Spleen (tissue), 11 donors: ENCODE measurements around the gene PHACTR2. TPM values are rescaled to one million over a fixed set of nuclear protein-coding genes. Genes with fewer than 3 reads are reported as not detected.

Experiments
- DNase-seq: peaks from one replicate; pipeline ENCODE4 v3.0.0-alpha.2; 2020
- H3K27ac ChIP-seq, 8 donors: fragments of 200-600 bp; sonication (generic) in 7 of 8; 1 replicate in 4 of 8; 2 replicates in 4 of 8; pipeline versions ENCODE4 v1.5.0 to v1.8.0; 2016 to 2021; ENCODE audit warnings: inconsistent platforms in 4 of 8, mild to moderate bottlenecking in 4 of 8, moderate library complexity in 1 of 8
- H3K27me3 ChIP-seq, 7 donors: fragments of 200-600 bp; sonication (generic) in 6 of 7; replicated peaks in 1 of 7; 1 replicate in 4 of 7; 2 replicates in 3 of 7; pipeline versions ENCODE4 v1.5.0 to v1.8.0; 2016 to 2021; ENCODE audit warnings: inconsistent platforms in 3 of 7, mild to moderate bottlenecking in 1 of 7
- H3K36me3 ChIP-seq, 6 donors: fragments of 200-600 bp; sonication (generic) in 5 of 6; 1 replicate in 4 of 6; 2 replicates in 2 of 6; pipeline versions ENCODE4 v1.5.0 to v1.8.0; 2016 to 2021; ENCODE audit warnings: inconsistent platforms in 2 of 6
- H3K4me1 ChIP-seq, 6 donors: fragments of 200-600 bp; sonication (generic) in 5 of 6; 1 replicate in 3 of 6; 2 replicates in 3 of 6; pipeline versions ENCODE4 v1.5.0 to v1.8.0; 2016 to 2021; ENCODE audit warnings: inconsistent platforms in 3 of 6
- H3K4me3 ChIP-seq, 8 donors: fragments of 200-600 bp; sonication (generic) in 7 of 8; 1 replicate in 4 of 8; 2 replicates in 4 of 8; pipeline versions ENCODE4 v1.5.0 to v1.8.0; 2016 to 2021; ENCODE audit warnings: inconsistent platforms in 4 of 8, mild to moderate bottlenecking in 4 of 8, moderate library complexity in 2 of 8
- H3K9me3 ChIP-seq, 8 donors: fragments of 200-600 bp; sonication (generic) in 7 of 8; 1 replicate in 4 of 8; 2 replicates in 4 of 8; pipeline versions ENCODE4 v1.5.0 to v1.8.0; 2016 to 2021; ENCODE audit warnings: inconsistent platforms in 4 of 8
- POLR2A ChIP-seq, 3 donors: fragments of 450-650 bp; IDR thresholded peaks; one replicate each; pipeline ENCODE4 v1.5.1; 2017; ENCODE audit warnings: antibody characterized with exemption in 3 of 3, mild to moderate bottlenecking in 1 of 3
- POLR2AphosphoS5 ChIP-seq, 3 donors: sonication (generic); formaldehyde crosslinking; IDR thresholded peaks; one replicate each; pipeline ENCODE4 v1.5.1; 2017; ENCODE audit warnings: antibody characterized with exemption in 3 of 3
- WGBS, 5 donors: extraction: QIAGEN DNeasy Blood & Tissue Kit in 3 of 5; methylation state at CpG; one replicate each; pipeline versions ENCODE4 v1.1.5 to v1.1.7; 2013 to 2018; 5-methylcytosine and 5-hydroxymethylcytosine counted together
- intact Hi-C: fragments of 100-400 bp; cut with DNase I; formaldehyde crosslinking; loops from one replicate; pipeline ENCODE4 v1.15.0; 2023; ENCODE audit warnings: low total_unique reads
- polyA plus RNA-seq, 3 donors: library from polyadenylated mRNA; stranded (reverse); fragments of 200-250 nt; gene quantifications; one replicate each; pipeline ENCODE4 v1.2.1, GENCODE V29; 2013
- total RNA-seq, 7 donors: library from RNA; depleted of rRNA in 3 of 7; stranded (reverse); fragments of >200 nt in 3 of 7; fragmentation: NEBNext Ultra II Directional in 4 of 7; extraction: Animal tissue kit (Norgen Biotek cat#: 25700) in 4 of 7; gene quantifications; one replicate each; pipeline versions ENCODE4 v1.1.0 to v1.2.1, GENCODE V29; 2016 to 2021
- TF ChIP-seq, protein P1 (sequence below), 11 experiments: fragments of 200-600 bp in 7 of 11; fragments of 450-650 bp in 4 of 11; sonication (generic) in 4 of 11; IDR thresholded peaks in 8 of 11; conservative IDR thresholded peaks in 3 of 11; 1 replicate in 7 of 11; 2 replicates in 4 of 11; pipeline versions ENCODE4 v1.4.0 to v1.8.0; 2016 to 2021; ENCODE audit warnings: antibody characterized with exemption in 11 of 11, inconsistent platforms in 4 of 11, mild to moderate bottlenecking in 1 of 11
- donor health status: healthy with polysubstance abuse.
- donor health status: DM: no; HTN: no; CAD: no; lungs with moderate emphysema.
- donor health status: DM: no; HTN: no; CAD: no.
- donor health status: Bipolar disorder and iron deficiency.
- donor health status: healthy.
- donor health status: DM: no; HTN: no; CAD: no.
- donor health status: DM: yes; HTN: yes; CAD: no.

Gene PHACTR2
- total and polyA plus RNA-seq, 10 donors = 3.5 to 116 (median 76.1) TPM

DNA sequence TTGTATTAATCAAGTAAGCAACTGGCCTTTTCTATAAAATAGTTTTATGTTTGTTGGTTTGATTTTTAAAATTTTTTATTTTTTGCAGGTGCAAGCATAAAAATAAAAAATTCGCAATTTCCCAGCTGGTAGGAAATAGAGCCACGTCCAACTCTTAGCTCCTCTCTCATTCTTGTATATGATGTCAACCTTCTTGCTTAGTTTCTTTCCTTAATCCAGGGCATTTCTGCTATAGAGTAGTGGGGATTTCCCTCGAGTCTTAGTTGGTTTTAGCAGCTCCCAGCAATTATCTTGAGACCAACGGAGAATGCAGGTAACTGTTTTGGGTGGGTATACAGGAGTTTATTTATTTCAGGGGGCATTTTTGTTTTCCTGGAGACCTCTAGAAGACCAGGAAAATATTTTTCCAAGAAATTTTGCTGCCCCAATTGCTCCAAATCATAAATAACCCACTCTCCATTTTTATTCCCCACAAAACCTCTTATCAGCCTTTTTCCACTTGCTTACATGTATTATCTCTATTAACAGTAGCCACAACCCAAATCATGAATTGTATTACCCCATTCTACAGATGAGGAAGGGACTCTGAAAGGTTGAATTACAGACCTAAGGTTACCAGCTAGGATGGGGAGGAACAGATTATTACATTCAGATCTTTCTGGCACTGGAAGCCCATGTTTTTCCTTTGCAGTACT, 18.4 kb downstream of the PHACTR2 start:
- 47 to 74% (median 59%) methylated on average over 4 of the region's 4 CpGs for WGBS, 5 donors
- no peaks in the 10 kb centered on the region for H3K36me3 ChIP-seq
- DNase-seq = no peak
- no peaks in the 10 kb centered on the region for H3K27me3 ChIP-seq
- H3K4me3 ChIP-seq = peak overlapping the region in 1 of 8 donors; percentile 1
- H3K9me3 ChIP-seq = no peaks in the 10 kb centered on the region
- peak overlapping the region in 7 of 8 donors; percentile 4 to 74 (median 62) for H3K27ac ChIP-seq
- peaks cover 8 to 70% (median 42%) of the 10 kb centered on the region in 6 donors for H3K4me1 ChIP-seq
- no peak for TF ChIP-seq POLR2AphosphoS5 (IDR thresholded peaks at IDR 0.05)
- TF ChIP-seq, protein P1, sequence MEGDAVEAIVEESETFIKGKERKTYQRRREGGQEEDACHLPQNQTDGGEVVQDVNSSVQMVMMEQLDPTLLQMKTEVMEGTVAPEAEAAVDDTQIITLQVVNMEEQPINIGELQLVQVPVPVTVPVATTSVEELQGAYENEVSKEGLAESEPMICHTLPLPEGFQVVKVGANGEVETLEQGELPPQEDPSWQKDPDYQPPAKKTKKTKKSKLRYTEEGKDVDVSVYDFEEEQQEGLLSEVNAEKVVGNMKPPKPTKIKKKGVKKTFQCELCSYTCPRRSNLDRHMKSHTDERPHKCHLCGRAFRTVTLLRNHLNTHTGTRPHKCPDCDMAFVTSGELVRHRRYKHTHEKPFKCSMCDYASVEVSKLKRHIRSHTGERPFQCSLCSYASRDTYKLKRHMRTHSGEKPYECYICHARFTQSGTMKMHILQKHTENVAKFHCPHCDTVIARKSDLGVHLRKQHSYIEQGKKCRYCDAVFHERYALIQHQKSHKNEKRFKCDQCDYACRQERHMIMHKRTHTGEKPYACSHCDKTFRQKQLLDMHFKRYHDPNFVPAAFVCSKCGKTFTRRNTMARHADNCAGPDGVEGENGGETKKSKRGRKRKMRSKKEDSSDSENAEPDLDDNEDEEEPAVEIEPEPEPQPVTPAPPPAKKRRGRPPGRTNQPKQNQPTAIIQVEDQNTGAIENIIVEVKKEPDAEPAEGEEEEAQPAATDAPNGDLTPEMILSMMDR (IDR thresholded peaks at IDR 0.05 in 8 of 11, conservative IDR thresholded peaks at IDR 0.05 in 3 of 11) = no peak
- no peak for TF ChIP-seq POLR2A (IDR thresholded peaks at IDR 0.05)
- intact Hi-C loops = no loop called here

DNA sequence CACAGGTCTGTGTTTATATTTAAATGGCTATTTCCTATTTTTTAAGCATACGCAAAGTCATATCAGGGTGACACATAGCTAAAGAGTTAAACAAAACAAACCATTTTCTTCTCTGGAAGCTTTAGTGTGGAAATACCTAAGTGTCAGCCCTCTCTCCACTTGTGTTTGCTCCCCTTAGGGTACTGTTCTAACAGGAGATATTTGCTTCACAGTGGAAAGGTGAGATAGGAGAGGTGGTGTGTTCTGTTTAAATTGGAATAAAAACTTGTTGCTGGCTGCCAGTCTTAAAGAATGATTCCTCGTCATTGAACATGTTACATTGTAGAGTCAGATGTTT, 18.9 kb downstream of the PHACTR2 start:
- TF ChIP-seq, protein P1 (IDR thresholded peaks at IDR 0.05 in 8 of 11, conservative IDR thresholded peaks at IDR 0.05 in 3 of 11) = no peak
- TF ChIP-seq POLR2A (IDR thresholded peaks at IDR 0.05) = no peak
- no peak for DNase-seq
- WGBS, 5 donors = 68 to 91% (median 81%) methylated on average over 2 of the region's 2 CpGs
- H3K27me3 ChIP-seq = no peaks in the 10 kb centered on the region
- H3K36me3 ChIP-seq = no peaks in the 10 kb centered on the region
- no peaks in the 10 kb centered on the region for H3K9me3 ChIP-seq
- peak overlapping the region in 4 of 8 donors; percentile 23 to 74 (median 65) for H3K27ac ChIP-seq
- H3K4me3 ChIP-seq = no peak overlapping the region
- intact Hi-C loops = no loop called here
- peaks cover 8 to 69% (median 39%) of the 10 kb centered on the region in 6 donors for H3K4me1 ChIP-seq

DNA sequence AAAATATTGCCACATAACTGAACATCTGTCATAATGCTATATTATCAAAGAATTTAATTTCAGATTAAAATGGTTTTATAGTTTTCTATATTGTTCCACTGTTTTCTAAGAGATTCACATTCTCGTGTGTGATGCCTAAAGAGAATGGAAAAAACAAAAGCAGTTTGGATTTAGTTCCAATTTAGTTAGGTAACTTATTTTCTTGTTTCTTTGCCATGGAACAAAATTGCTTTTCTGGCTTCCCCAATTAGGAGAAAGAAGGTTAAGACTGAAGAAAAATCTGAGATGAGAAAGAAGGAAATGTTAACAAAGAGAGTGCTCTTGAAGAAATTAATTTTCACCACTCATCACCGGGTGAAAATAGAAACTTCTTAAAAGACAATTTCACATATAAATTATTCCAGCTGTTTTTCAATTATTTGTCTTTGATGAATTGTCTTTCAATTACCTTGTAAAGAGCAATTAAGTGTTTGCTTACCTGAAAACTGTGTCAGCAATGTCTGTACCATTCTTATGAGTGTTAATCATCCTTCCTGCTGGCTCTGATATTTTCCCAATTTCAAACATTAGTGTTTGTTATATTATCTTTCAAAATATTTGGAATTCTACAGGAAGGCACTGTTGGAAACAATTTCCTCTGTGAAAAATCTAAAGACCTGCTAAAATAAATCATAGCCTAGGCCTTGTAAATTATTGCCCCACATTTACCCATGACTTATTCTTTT, 19.5 kb downstream of the PHACTR2 start:
- DNase-seq = no peak
- Histone ChIP-seq H3K4me3 (no peak overlapping the region), H3K27ac (peak overlapping the region in 2 of 8 donors; percentile 68 to 74), H3K36me3 (no peaks in the 10 kb centered on the region), H3K4me1 (peaks cover 8 to 67% (median 34%) of the 10 kb centered on the region in 6 donors), H3K9me3 (no peaks in the 10 kb centered on the region), H3K27me3 (no peaks in the 10 kb centered on the region)
- intact Hi-C loops = no loop called here
- WGBS, 5 donors = 55 to 78% (median 66%) methylated on average over 2 of the region's 2 CpGs
- TF ChIP-seq, protein P1 (IDR thresholded peaks at IDR 0.05 in 8 of 11, conservative IDR thresholded peaks at IDR 0.05 in 3 of 11) = no peak
- TF ChIP-seq POLR2A (IDR thresholded peaks at IDR 0.05) (no peak), POLR2AphosphoS5 (IDR thresholded peaks at IDR 0.05) (no peak)

DNA sequence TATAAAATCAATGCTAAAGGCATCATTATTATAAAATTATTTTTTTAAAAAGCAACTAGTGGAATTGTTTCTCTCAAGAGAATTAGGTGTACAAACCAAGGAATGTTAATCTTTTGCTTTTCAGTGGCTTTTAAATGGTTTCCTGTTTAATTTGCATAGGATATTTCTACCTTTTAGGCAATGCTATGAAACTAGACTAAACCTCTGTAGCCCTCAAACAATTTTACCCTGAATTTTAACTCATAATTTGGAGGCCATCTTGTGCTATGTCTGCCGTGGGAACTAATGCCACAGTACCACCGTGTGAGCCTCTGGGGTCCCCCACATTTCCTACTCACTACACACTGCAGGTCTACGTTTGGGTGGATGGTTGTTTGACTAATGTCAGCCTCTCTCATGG, 20.6 kb downstream of the PHACTR2 start:
- Histone ChIP-seq H3K9me3 (no peaks in the 10 kb centered on the region), H3K36me3 (no peaks in the 10 kb centered on the region), H3K27me3 (no peaks in the 10 kb centered on the region), H3K27ac (no peak overlapping the region), H3K4me3 (no peak overlapping the region), H3K4me1 (peaks cover 8 to 59% (median 31%) of the 10 kb centered on the region in 6 donors)
- TF ChIP-seq POLR2AphosphoS5 (IDR thresholded peaks at IDR 0.05) = no peak
- DNase-seq = no peak
- intact Hi-C loops = no loop called here
- 70 to 97% (median 86%) methylated on average over 3 of the region's 3 CpGs for WGBS, 5 donors
